GM12878 (cell line): ENCODE data around the gene MLLT3. TPM values are rescaled to one million over a fixed set of nuclear protein-coding genes. Genes with fewer than 3 reads are reported as not detected.

ENCODE experiments used
- ATF3 ChIP-seq: IDR thresholded peaks from 2 replicates; pipeline ENCODE4 v1.6.1; 2011; ENCODE audit warnings: low read depth, mild to moderate bottlenecking, low read length, moderate library complexity, borderline replicate concordance; ENCODE audit errors: extremely low read depth
- CBX3 ChIP-seq: fragments of 200-600 bp; sonication (generic); IDR thresholded peaks from 2 replicates; pipeline ENCODE4 v1.6.1; 2016; ENCODE audit warnings: low read depth, borderline replicate concordance
- CBX5 ChIP-seq: sonication (generic); IDR thresholded peaks from 2 replicates; pipeline ENCODE4 v1.6.1; 2016; ENCODE audit warnings: low read depth, moderate library complexity, mild to moderate bottlenecking, inconsistent platforms
- CEBPB ChIP-seq, 2 experiments: fragments of 150-350 bp in 1 of 2; IDR thresholded peaks; 2 replicates each; pipeline ENCODE4 v1.6.1; 2012 to 2014; ENCODE audit warnings: low read depth in 2 of 2, low read length in 2 of 2, borderline replicate concordance in 1 of 2, inconsistent platforms in 1 of 2
- CHD2 ChIP-seq: IDR thresholded peaks from 2 replicates; pipeline ENCODE4 v1.6.1; 2011; ENCODE audit warnings: low read depth, low read length, improper control_type of control experiment, borderline replicate concordance
- CHD4 ChIP-seq: fragments of 200-600 bp; sonication (generic); IDR thresholded peaks from 2 replicates; pipeline ENCODE4 v1.6.1; 2016; ENCODE audit warnings: mild to moderate bottlenecking
- E2F4 ChIP-seq: IDR thresholded peaks from 2 replicates; pipeline ENCODE4 v1.6.1; 2012; ENCODE audit warnings: low read depth, low read length, improper control_type of control experiment
- E2F8 ChIP-seq: fragments of 450-650 bp; IDR thresholded peaks from 2 replicates; pipeline ENCODE4 v1.6.1; 2018; ENCODE audit warnings: mild to moderate bottlenecking, low read depth, moderate library complexity; ENCODE audit not compliant: partially characterized antibody
- EP300 ChIP-seq, 2 experiments: fragments of 150-350 bp in 1 of 2; IDR thresholded peaks; 2 replicates each; pipeline ENCODE4 v1.6.1; 2011 to 2012; ENCODE audit warnings: low read depth in 2 of 2, low read length in 2 of 2, borderline replicate concordance in 1 of 2, improper control_type of control experiment in 1 of 2, inconsistent platforms in 1 of 2; ENCODE audit not compliant: control insufficient read depth in 1 of 2
- IRF5 ChIP-seq: fragments of 450-650 bp; IDR thresholded peaks from 2 replicates; pipeline ENCODE4 v1.6.1; 2017; ENCODE audit warnings: borderline replicate concordance
- NR2C2 ChIP-seq: IDR thresholded peaks from 2 replicates; pipeline ENCODE4 v1.6.1; 2011; ENCODE audit warnings: borderline replicate concordance, low read depth; ENCODE audit not compliant: control insufficient read depth, insufficient read length
- PAX8 ChIP-seq: fragments of 450-650 bp; IDR thresholded peaks from 2 replicates; pipeline ENCODE4 v1.6.1; 2017; ENCODE audit warnings: mild to moderate bottlenecking, moderate library complexity
- PBX3 ChIP-seq: IDR thresholded peaks from 2 replicates; pipeline ENCODE4 v1.6.1; 2011; ENCODE audit warnings: mild to moderate bottlenecking, low read depth, low read length, moderate library complexity; ENCODE audit not compliant: insufficient replicate concordance
- PML ChIP-seq: IDR thresholded peaks from 2 replicates; pipeline ENCODE4 v1.6.1; 2012; ENCODE audit warnings: low read length, inconsistent platforms
- RFX5 ChIP-seq: IDR thresholded peaks from 2 replicates; pipeline ENCODE4 v1.6.1; 2011; ENCODE audit warnings: low read depth, low read length, improper control_type of control experiment
- SMAD1 ChIP-seq: fragments of 450-650 bp; IDR thresholded peaks from 2 replicates; pipeline ENCODE4 v1.6.1; 2018; ENCODE audit warnings: mild to moderate bottlenecking, low read depth; ENCODE audit not compliant: partially characterized antibody
- STAT1 ChIP-seq: fragments of 450-650 bp; conservative IDR thresholded peaks from 2 replicates; pipeline ENCODE4 v1.6.1; 2014; ENCODE audit warnings: antibody characterized with exemption, mild to moderate bottlenecking
- SUZ12 ChIP-seq: fragments of 200-600 bp; sonication (generic); IDR thresholded peaks from one replicate; pipeline ENCODE4 v1.6.1; 2018; ENCODE audit warnings: antibody characterized with exemption, mild to moderate bottlenecking; ENCODE audit not compliant: unreplicated experiment
- TAF1 ChIP-seq: IDR thresholded peaks from 2 replicates; pipeline ENCODE4 v1.6.1; 2011; ENCODE audit warnings: mild to moderate bottlenecking, low read depth, low read length, borderline replicate concordance
- TCF3 ChIP-seq: IDR thresholded peaks from 2 replicates; pipeline ENCODE4 v1.6.1; 2012; ENCODE audit warnings: low read depth, mild to moderate bottlenecking, low read length, borderline replicate concordance; ENCODE audit not compliant: insufficient read depth
- USF2 ChIP-seq: IDR thresholded peaks from 2 replicates; pipeline ENCODE4 v1.6.1; 2011; ENCODE audit warnings: low read depth, low read length, improper control_type of control experiment, borderline replicate concordance
- ZNF207 ChIP-seq: fragments of 450-650 bp; IDR thresholded peaks from 2 replicates; pipeline ENCODE4 v1.6.1; 2014; ENCODE audit warnings: antibody characterized with exemption, mild to moderate bottlenecking, borderline replicate concordance
- polyA plus RNA-seq, 11 experiments: library from polyadenylated mRNA; depleted of rRNA in 4 of 11; unstranded in 6 of 11; stranded (reverse) in 5 of 11; fragments of >200 nt; fragmentation: Nextera tagmentation in 4 of 11; fragmentation: Illumina TruSeq in 1 of 11; extraction: Ambion mirVana in 4 of 11; extraction: Trizol in 1 of 11; gene quantifications; 1 replicate in 1 of 11; 2 replicates in 10 of 11; pipeline versions ENCODE4 v1.2.1 to v1.2.3, GENCODE V29; 2011 to 2016; ENCODE audit warnings: inconsistent platforms in 2 of 11, missing spikeins in 2 of 11, low read depth in 1 of 11
- total RNA-seq, 4 experiments: library from RNA; depleted of rRNA in 3 of 4; stranded (reverse); fragments of >200 nt in 3 of 4; fragmentation: Illumina TruSeq in 1 of 4; extraction: Trizol in 1 of 4; gene quantifications; 2 replicates each; pipeline versions ENCODE4 v1.2.1 to v1.2.3, GENCODE V29; 2013 to 2021

Gene MLLT3
- total and polyA plus RNA-seq, 10 of the 15 experiments (the other 5 are each of a cell fraction or from before 2014, with no cell fraction given), result 17.7 to 72.3 (median 35.6) TPM

- TF ChIP-seq EP300 (IDR thresholded peaks at IDR 0.05; ENCODE audit: borderline replicate concordance in 1 of 2, control insufficient read depth in 1 of 2, low read depth in 2 of 2, low read length in 2 of 2) (peak; percentile 46 to 65; a peak in 2 of 4 replicates), STAT1 (no peak), SMAD1 (no peak), ZNF207 (no peak), CEBPB (IDR thresholded peaks at IDR 0.05; ENCODE audit: borderline replicate concordance in 1 of 2, low read depth in 2 of 2, low read length in 2 of 2) (no peak), TCF3 (no peak), NR2C2 (no peak), CHD2 (no peak), CHD4 (no peak), IRF5 (no peak), PBX3 (no peak), PAX8 (no peak), CBX3 (no peak), PML (no peak), TAF1 (no peak), E2F8 (no peak), USF2 (no peak), ATF3 (no peak), E2F4 (no peak), SUZ12 (no peak), RFX5 (no peak), CBX5 (0 out of 2 replicates have a peak, but pooled peaks have one; percentile 54)
Measured at GRCh38 chr9:20582150-20582549, 40.1 kb downstream of the MLLT3 start (continued).
